ENCODE measurements around the gene RPAP3.

The RPAP3 gene

DNA sequence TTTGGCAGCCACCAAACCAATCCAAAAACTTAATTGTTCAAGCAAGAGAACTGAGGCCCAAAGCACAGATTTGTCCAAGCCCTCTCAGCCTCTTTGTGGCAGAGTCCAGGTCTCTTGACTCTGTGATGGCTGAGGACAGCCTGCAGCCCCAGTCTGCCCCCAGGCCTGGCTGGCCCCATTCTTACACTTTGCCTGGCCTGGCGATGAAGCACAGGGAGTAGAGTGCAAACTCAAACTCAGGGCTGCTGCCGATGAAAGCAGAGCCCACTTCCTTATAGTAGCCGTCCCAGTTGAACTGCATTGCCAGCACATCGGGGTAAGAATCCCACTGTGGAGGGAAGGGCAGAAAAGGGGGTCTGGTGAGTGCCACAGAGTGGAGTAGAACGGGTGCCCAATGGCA, 5.6 kb upstream of the RPAP3 start:
- H3K9me3 ChIP-seq (ENCODE audit: severe bottlenecking): no peaks in the 10 kb centered on the region
- TF ChIP-seq, protein P1, sequence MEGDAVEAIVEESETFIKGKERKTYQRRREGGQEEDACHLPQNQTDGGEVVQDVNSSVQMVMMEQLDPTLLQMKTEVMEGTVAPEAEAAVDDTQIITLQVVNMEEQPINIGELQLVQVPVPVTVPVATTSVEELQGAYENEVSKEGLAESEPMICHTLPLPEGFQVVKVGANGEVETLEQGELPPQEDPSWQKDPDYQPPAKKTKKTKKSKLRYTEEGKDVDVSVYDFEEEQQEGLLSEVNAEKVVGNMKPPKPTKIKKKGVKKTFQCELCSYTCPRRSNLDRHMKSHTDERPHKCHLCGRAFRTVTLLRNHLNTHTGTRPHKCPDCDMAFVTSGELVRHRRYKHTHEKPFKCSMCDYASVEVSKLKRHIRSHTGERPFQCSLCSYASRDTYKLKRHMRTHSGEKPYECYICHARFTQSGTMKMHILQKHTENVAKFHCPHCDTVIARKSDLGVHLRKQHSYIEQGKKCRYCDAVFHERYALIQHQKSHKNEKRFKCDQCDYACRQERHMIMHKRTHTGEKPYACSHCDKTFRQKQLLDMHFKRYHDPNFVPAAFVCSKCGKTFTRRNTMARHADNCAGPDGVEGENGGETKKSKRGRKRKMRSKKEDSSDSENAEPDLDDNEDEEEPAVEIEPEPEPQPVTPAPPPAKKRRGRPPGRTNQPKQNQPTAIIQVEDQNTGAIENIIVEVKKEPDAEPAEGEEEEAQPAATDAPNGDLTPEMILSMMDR (IDR thresholded peaks at IDR 0.05; ENCODE audit: low read depth, low read length): no peak
- no peaks in the 10 kb centered on the region for H3K27me3 ChIP-seq (ENCODE audit: insufficient read depth, low read depth, severe bottlenecking)
- no peak overlapping the region for H3K4me3 ChIP-seq (ENCODE audit: low read depth, low read length)
- H3K36me3 ChIP-seq: no peaks in the 10 kb centered on the region
- H3K27ac ChIP-seq: no peak overlapping the region
- DNase-seq: no peak

DNA sequence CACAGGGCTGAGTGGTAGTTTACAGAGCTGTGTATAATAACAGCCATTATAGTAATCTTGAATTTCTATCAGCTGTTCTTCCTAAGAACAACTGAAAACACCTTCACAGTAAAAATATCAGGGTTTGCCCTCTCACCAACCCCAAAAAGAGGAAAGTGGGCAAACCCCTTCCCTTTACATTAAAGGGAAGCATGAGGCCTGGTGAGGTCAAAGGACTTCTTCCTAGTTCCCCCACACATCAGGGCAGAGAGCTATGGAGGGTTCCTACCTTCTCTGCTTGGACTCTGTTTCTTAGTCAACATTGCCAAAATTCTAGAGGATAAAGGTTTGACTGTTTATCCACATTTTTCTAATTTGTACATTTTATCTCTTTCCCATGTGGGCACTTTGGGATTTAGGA, 4.4 kb upstream of the RPAP3 start:
- Histone ChIP-seq H3K27ac (no peak overlapping the region), H3K36me3 (no peaks in the 10 kb centered on the region), H3K9me3 (ENCODE audit: severe bottlenecking) (no peaks in the 10 kb centered on the region), H3K4me3 (ENCODE audit: low read depth, low read length) (no peak overlapping the region), H3K27me3 (ENCODE audit: insufficient read depth, low read depth, severe bottlenecking) (no peaks in the 10 kb centered on the region)
- DNase-seq: no peak
- TF ChIP-seq, protein P1 (IDR thresholded peaks at IDR 0.05; ENCODE audit: low read depth, low read length): no peak

DNA sequence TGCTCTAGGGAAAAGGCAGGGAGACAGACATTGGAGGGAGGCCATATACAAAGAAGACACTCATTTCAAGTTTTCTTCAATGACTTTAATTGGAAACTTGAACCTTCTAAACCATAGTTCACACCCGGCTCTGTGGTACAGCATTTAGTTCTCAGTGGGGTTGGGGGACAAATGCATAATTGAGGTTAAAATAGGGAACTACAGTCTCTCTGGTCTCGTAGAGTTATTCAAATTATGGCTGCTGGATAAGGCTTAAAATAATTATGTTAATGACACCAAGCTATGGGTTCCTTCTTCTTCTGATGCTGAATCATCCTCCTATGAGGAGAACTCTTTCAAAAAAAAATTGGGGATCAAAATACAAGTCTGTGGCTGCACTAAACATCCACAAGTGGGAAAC, 3.8 kb upstream of the RPAP3 start:
- H3K36me3 ChIP-seq: no peaks in the 10 kb centered on the region
- H3K27me3 ChIP-seq (ENCODE audit: insufficient read depth, low read depth, severe bottlenecking): no peaks in the 10 kb centered on the region
- H3K27ac ChIP-seq: no peak overlapping the region
- H3K9me3 ChIP-seq (ENCODE audit: severe bottlenecking): no peaks in the 10 kb centered on the region
- TF ChIP-seq, protein P1 (IDR thresholded peaks at IDR 0.05; ENCODE audit: low read depth, low read length): no peak
- DNase-seq: no peak
- no peak overlapping the region for H3K4me3 ChIP-seq (ENCODE audit: low read depth, low read length)

DNA sequence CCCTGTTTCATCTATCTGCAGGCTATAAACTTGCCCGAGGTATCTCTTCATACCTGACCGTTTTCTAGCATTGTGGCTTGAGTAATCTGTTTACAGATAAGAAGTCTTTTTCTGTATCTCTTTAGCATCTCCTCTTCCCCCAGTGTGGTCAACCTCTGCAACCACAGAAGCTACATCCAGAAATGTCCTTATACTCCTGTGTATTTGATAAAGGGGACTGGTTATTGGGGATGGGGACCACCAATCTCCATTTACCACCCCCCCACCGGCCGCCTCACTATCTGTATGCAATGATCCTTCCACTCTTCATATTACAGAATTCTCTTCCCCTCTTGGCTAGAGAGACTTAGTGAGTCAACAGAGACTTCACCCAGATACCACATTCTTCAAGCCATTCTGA, 3.4 kb upstream of the RPAP3 start:
- H3K9me3 ChIP-seq (ENCODE audit: severe bottlenecking): no peaks in the 10 kb centered on the region
- no peak overlapping the region for H3K27ac ChIP-seq
- no peak overlapping the region for H3K4me3 ChIP-seq (ENCODE audit: low read depth, low read length)
- no peak for DNase-seq
- no peaks in the 10 kb centered on the region for H3K27me3 ChIP-seq (ENCODE audit: insufficient read depth, low read depth, severe bottlenecking)
- no peaks in the 10 kb centered on the region for H3K36me3 ChIP-seq
- TF ChIP-seq, protein P1 (IDR thresholded peaks at IDR 0.05; ENCODE audit: low read depth, low read length): no peak

DNA sequence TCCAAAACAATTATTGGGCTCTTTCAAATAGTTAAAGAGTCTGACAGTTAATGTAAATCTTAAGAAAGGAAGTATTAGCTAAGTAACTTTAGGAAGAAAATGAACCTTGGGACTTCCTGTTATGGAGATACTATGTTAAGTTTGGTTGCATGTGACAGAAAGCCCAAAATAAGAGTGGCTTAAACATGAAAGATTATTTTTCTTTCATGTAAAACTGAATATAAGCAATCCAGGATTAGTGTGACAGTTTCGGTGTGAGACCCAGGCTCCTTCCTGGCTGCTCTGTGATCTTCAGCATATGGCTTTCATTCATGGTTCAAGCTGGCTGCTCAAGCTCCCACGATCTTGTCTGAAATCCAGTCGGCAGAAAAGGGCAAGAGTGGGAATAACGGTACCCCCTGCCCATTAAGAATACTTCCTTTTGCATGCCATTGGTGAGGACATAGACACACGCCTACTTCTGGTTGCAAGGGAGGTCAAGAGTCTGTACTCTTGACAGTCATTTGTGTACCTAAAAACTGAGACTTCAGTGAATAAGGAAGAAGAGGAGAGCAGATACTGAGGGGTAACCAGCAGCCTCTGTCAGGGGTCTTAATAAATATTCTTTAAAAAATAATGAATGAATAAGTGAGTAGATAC, 2.2 kb upstream of the RPAP3 start:
- Histone ChIP-seq H3K27ac (no peak overlapping the region), H3K4me3 (ENCODE audit: low read depth, low read length) (no peak overlapping the region)
- TF ChIP-seq, protein P1 (IDR thresholded peaks at IDR 0.05; ENCODE audit: low read depth, low read length): no peak

DNA sequence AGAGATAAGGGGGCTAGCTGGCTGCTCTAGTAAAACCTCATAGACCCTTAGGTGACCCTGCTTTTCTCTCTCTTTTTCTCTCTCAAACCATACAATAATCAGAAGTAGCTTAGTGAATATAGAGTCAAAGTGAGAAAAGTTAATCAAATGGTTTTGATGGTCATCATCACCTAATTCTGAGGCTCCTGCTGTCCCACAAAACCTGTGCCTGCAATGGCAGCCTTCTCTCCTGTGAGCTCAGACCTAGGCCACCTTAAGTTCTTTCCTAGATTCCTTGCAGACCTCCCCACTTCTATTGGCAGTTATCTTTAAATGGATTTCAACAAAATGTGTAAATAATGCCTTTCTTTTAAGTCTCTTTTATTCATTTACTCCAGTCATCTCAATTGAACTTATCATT, 1.5 kb upstream of the RPAP3 start:
- no peak overlapping the region for H3K4me3 ChIP-seq (ENCODE audit: low read depth, low read length)
- H3K36me3 ChIP-seq: peaks cover 3% of the 10 kb centered on the region; the same call in 1 of the 2 replicates
- TF ChIP-seq, protein P1 (IDR thresholded peaks at IDR 0.05; ENCODE audit: low read depth, low read length): no peak
- H3K27me3 ChIP-seq (ENCODE audit: insufficient read depth, low read depth, severe bottlenecking): no peaks in the 10 kb centered on the region
- H3K9me3 ChIP-seq (ENCODE audit: severe bottlenecking): no peaks in the 10 kb centered on the region
- H3K27ac ChIP-seq: no peak overlapping the region
- no peak for DNase-seq

More for the DNA sequence above, 2.2 kb upstream of the RPAP3 start:
- H3K27me3 ChIP-seq (ENCODE audit: insufficient read depth, low read depth, severe bottlenecking): no peaks in the 10 kb centered on the region
- no peak for DNase-seq
- no peaks in the 10 kb centered on the region for H3K9me3 ChIP-seq (ENCODE audit: severe bottlenecking)
- no peaks in the 10 kb centered on the region for H3K36me3 ChIP-seq

Data from WERI-Rb-1 (cell line).